ENCODE results near the gene FAM83G.

Gene FAM83G

DNA sequence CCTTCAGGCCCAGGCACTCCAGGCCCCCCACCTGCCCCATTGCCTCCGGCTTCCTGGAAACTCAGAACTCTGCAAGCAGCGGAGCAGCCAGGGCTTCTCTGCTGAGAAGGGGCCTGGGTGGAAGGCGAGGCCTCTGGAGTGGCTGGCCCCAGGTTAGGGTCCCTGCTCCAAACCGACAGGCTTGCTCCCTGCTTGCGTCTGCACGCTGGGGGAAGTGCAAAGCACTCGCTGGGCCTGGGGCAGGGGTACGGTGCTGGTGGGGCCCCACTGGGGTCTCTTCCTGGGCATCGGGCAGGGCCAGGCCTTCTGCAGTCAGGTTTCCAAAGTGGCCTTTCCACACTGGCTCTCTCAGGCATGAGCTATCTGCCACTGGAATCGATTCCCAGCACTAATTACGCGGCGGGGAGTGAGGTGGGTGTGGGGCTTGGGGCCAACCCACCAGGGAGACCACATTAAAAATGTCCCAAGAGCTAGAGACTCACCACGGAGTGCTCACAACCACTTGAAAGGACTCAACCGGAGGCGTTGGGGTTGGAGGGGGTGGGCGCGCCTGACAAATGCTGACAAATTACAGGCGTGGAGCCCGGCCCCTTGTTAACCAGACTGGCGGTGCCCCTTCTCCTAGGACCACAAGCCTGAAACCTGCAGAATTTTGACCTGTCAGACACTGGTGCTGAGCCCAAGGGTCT lies 17.9 kb downstream of the FAM83G start:
- DNase-seq: no peak

DNA sequence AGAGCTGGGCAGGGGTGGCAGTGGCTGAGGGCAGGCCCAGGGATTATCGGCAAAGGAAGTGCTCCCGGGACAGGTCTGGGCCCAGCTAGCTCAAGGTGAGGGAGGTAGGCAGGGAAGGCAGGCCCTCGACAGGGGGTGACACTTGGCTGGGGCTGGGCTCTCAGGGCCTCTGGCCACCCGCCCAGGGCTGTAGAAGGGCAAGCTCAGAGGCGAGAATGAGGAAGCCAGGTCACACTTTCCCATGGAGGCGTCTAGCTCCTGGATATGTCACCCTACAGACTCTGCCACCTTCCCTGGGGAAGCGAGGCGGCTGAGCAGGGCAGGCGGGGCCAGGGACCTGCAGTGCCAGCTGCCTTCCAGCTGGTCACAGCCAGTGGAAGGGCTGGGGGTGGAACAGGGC lies 19.1 kb downstream of the FAM83G start:
- no peak for DNase-seq

DNA sequence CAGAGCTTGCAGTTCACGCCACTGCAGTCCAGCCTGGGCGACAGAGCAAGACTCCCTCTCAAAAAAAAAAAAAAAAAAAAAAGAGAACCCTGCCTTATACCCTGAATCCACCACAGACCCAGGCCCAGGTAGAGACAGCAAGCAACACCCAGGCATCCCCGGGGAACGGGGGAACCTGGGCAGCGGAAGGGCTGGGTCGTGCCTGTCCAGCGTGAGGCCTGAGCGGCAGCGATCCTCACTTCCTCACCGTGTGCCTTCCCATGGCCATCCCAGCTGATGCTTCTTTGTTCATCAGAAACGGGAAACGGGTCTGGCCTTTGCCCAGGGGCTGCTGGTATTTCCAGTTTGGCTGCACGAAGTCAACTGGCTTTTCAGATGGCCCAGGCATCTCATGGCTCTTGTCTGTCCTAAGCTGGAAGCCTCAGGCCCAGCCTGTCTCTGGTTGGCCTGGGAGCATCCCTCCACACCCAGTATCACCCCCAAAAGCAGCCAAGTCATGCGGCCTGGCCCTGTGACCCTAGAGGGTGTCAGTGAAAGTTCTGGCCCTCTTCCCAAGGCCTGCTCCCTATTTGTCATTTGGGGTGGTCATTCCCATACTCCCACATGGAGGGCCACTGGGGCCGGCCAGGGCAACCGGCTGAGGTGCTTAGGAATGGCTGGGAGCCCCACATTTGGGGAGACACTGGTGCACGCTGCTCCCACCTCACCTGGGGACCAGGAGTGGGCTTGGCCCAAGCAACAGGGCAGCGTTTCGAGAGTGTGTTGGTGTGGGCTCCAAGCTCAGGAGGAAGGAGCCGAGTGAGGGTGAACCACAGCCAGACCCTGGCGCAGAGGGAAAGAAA lies 20.1 kb downstream of the FAM83G start:
- no peak for DNase-seq

DNA sequence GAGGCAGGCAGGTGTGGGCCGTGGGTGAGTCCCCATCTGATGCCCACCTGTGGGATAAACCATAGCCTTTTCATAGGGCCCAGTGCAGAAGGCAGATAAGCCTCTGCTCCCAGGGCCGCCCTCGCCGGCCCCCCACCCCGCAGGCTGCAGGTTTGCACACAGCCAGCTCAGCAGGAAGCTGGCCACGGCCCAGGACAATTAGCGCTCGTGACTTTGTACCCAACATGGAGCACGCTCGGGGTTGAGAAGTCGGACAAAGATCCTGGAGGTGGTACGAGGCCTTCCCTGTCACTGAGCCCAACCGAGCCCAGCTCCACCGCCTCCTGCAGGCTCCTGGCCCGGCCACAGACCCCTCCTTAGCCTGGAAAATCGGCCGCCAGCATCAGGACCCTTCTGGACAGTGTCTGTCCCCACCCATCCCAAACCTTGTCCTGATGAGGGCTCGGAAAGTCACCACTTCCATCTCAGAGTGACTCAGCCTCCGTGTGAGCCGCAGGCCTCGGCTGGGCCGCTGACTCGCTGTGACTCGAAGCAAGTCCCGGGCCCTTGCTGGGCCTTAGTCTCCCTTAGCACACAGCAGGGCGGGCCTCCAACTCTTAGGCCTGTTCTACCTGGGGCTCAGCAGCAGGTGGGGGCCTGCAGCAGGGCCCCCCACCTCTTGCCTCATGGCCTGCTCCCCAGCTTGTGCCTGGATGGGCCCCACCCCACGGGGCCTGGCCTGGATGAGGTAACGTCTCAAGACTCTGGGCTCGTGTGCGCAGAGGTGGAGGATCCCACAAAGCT lies 22.7 kb downstream of the FAM83G start:
- DNase-seq: no peak

DNA sequence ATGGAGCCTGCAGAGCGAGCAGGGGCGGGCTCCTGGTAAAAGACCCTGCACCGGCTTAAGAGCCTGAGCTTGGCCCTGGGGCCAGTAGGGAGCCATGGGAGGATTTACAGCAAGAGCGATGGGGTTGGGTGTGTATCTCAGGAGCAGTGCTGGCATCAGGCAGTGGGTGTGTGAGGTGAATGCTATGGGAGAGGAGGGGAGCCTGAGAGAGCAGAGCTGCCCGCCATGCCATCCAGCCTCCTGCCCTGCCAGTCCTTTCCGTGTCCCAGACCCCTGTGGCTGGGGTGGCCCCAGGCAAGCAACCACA lies 23.3 kb downstream of the FAM83G start:
- no peak for DNase-seq

DNA sequence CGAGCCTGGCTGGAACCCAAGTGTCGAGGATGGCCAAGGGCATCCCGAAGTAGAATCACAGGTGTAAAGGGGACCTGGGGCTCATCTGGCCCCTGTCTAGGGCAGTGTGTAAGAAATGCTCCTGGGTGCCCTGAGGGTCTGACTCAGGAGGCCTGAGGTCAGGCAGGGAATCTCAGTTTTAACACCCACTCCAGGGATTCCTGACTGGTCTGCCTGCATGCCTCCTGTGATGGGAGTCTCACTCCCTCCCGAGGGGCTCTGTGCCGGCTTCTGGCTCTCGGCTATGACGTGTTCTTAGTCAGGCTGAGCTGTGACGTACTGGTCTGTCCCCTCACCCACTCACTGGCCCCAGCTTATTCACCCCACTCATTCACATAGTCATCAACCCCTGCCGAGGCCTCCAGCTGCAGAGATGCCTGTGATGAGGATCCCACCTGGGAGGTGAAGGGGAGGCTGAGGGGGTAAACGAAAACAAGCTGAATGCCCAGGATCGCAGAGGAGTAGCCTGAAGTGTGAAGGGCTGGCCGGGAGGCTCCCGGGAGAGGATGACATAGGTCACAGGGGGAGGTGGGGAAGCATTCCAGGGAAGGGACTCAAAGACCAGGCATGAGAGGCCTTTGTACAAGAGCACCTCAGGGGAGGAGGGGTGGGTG lies 23.8 kb downstream of the FAM83G start:
- no peak for DNase-seq

DNA sequence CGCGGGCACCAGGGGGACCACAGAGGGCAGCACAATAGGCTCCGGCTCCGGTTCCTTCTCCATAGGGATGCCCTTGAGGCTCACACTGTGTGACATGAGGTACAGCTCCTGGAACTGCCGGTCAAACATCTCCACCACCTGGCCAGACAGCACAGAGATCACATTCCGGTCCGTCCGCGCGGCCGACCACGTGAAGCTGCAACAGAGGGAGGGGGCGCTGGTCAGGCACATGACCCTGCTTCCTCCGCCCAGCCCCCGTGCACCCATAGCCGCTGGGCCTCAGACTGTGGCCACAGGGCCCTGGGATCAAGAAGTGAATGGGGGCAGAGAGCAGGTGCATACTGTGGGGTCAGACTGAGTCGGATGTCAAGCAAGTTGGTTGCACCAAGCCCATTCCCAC lies 25.9 kb downstream of the FAM83G start:
- DNase-seq: no peak

DNA sequence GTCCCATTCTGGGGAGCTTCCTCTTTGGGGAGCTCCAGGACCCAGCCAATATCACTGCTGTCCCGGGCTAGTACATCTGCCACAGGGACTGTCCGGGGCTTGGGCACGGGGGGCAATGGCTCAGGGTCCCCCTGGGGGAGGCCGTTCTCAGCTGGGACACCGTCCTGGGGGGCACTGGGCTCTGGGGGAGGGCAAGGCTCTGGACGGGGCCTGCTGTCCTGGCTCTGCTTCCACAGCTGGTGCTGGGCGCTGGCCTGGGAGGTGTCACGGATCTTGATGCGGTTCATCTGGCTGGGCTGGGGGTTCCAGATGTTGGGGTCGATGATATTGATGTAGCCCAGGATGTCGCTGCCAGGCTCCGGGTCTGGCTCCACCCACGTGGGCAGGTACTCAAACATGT lies 26.5 kb downstream of the FAM83G start:
- DNase-seq: no peak

DNA sequence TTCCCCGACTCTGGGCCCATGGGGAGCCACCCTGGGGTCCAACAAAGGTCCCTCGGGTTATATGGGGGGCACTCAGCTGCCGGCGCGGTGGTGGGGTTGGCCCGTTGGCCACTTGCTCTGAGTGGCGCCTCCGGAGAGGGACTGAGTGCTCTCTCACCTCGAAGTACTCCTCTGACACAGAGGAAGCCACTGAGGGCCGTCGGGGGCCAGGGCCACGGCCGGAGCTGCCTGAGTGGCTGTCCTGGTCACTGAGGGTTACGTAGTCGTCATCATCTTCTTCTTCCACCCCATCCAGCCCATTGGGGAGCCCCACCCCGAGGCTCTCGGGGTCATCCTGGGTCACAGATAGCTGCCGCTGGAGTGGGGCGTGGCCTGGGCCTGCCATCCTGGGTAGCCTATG lies 26.9 kb downstream of the FAM83G start:
- DNase-seq: no peak

DNA sequence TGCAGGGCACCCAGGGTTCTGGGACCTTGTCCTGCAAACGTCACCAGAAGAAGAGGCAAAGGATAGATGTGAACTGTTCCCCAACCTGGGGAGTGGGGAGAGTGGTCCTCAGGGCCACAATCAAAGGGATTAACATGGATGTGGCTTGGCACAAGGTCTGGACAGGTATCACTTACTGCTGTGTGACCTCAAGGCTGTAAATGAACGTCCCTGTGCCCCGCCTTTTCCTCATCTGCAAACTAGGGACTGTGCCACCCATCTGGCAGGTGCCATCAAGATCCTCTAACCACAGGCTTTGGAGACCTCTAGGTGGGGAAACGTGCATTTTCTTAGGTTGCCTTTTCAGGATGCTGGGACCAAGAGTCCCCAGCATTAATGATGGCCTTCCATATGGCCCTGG lies 27.5 kb downstream of the FAM83G start:
- no peak for DNase-seq

DNA sequence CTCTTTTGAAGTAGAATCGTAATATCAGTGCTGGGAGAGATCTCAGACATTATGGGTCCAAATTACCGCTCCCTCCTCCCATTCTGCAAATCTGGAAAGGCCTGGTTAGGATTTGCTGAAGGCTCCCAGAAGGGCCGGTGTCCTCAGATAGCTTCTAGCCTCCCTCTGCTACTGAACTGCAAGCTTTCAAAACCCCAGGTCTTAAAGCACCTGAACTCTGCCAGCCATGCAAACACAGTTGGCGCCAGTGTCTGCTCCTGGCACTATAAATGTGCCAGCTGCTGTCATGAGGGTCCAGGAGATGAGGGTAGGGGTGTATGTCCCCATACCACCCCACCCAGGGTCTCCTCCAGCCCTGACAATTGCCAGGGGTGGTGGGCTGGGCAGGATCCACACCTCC lies 28.4 kb downstream of the FAM83G start:
- no peak for DNase-seq

DNA sequence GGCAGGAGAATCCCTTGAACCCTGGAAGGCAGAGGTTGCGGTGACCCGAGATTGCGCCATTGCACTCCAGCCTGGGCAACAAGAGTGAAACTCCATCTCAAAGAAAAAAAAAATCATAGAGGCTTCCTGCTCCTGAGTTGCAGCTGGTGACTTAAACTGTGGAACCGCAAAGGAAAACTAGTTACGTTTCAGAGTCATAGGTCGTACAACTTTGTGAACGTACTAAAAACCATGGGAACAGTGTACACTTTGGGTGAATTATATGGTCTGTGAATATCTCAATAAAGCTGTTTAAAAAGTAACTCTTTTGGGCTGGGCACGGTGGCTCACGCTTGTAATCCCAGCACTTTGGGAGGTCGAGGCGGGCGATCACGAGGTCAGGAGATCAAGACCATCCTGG lies 29.0 kb downstream of the FAM83G start:
- DNase-seq: no peak

DNA sequence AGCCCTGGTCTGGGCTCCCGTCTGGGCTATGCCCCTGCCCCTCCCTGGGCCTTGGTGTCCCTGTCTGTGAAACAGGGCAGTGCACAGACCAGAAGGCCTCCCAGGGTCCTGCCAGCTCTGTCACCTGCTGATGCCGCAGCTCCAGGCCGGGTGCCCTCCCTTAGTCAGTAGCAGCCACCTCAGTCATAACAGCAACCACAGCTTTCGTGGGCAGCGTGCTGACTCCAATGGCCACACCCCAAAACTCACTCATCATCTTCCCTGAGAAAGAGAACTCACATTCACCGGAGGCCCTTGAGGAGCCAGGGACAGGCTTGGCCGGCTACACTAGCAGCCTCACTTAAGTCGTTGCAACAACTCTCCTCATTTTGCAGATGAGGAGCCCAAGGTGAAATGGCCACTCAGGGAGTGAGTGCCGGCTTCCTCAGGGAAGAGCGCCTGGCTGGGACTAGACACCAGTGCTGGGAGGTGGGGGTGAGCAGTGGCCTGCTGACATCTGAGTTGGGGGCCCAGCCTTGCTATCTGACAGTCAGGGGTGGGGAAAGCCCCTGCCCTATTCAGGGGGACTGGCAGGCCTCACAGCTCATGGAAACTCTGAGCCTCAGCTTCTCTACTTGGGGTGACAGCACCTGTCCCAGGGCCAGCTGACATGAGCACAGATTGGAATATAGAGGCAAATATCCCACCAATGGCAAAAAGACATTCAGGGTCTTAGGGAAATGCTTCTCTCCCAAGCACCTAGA lies 30.0 kb downstream of the FAM83G start:
- no peak for DNase-seq

DNA sequence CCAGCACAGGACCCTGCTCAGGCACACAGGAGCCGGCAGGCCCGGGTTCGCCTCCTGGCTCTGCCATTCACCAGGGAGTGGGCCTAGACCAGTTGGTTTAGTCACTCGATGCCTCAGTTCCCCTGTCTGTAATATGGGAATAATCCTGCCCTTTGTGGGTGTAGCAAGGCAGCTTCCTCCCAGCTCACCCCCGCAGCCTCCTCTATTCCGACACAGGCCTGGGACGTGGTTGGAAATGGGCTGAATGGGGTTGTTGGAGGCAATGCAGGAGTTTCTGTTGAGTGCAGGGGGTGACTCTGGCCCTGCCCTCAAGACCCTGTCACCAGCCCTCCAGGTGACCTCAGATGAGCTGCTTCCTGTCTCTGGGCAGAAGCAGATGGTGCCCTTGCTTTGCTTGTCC lies 32.8 kb downstream of the FAM83G start:
- no peak for DNase-seq

DNA sequence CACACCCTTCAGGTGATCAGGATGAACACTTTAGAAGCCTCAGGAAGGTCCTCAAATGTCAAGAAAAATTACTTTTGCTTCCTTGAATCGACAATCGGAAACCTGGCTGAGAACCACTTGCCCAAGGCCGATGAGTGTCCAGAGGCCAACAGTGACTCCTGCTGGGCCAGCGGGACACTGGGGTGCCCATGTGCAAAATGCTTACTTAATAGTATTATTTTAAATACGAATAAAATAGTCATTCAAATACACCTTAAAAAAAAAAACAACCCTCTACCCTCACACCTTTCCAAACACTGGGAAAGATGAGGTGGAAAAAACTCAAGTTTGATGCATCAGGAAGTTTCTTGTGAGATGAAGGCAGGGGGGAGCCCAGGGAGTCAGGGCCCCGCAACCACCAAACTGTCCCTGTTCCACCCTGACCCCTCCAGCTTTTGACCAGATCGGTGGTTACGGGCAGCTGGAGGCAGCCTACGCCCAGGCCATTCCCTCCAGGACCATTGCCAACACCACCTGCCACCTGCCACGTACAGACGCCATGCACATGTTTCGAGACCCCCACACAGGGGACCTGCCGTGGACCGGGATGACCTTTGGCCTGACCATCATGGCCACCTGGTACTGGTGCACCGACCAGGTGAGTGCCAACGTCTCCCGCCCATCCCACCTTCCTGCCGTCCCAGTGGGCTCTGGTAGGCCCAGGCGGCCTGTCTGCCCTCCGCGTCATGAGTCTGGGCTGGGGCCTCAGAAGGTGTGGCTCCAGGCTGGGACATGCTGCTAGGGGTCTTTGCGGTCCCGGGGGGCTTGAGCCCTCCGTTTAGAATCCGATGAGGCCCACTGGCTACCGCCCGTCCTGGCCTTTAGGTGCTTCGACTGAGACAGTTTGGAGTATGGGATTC lies 33.7 kb downstream of the FAM83G start:
- DNase-seq: no peak

DNA sequence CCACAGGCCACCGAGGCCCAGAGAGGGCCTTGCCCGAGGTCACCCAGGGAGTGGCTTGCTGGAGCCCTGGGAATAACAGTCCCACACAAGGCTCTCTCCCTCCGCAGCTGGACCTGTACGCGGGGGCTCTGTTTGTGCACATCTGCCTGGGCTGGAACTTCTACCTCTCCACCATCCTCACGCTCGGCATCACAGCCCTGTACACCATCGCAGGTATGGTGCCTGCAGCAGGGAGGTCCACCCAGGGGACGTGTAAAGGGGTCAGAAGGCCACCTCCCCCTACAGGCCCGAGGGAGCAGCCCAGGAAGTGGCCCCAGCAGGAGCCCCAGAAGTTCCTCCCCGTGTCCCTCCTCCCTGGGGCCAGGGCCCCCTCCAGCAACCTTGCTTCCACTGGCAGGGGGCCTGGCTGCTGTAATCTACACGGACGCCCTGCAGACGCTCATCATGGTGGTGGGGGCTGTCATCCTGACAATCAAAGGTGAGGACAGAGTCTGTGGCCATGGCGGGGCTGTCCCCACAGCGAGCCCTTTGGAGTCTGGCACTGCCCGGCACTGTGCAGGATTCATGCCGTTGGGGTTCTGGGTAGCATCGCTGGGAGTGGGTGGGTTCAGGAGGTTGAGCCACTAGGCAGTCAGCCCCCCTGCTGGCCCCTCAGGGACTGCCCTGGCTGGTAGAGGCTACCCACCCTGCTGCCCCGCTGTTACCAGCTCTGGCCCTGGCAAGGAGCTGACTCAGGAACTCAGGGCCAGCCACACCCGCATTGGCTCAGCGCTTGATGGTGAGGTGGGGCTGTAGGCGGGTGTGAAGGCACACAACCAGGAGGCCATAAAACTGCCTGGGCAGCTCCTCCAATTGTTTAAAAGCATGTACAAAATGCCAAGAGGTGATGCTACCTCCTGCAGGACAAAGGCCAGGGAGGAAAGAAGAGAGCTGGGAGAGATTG lies 35.3 kb downstream of the FAM83G start:
- DNase-seq: no peak

DNA sequence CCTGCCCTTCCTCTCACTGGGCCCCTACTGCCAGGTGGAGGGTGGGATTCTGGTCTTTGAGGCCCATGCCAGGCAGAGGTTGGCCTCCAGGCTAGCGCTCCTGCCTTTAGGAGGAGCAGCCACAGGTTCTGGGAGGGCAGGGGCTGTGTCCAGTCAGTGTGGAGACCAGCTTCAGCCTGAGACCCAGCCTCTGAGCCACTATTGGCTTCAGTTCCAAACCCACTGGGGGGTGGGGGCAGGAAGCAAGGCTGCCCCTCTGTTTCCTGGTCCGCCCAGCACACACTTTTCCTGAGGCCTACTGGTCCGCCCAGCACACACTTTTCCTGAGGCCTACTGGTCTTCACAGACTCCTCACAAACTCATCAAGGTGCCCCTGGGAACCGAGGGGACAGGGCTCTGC lies 36.2 kb downstream of the FAM83G start:
- DNase-seq: no peak

DNA sequence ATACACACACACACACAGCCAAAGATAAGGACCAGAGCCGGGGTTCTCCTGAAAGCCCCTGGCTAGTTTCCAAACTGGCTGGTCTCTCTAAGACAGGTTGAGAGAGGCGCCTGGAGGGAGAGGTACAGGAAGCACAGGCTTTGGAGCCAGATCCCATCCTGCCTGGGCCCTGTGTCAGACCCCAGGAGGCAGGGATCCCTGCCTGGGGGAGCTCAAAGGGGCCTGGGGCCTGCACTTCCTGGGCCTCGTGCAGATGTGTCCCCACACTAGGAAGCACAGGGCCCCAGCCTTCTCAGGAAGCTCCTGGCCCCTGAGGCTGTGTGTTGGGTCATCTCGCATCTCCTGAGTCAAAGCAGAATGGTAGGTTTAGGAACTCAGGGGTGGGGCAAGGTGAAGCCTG lies 36.6 kb downstream of the FAM83G start:
- no peak for DNase-seq

DNA sequence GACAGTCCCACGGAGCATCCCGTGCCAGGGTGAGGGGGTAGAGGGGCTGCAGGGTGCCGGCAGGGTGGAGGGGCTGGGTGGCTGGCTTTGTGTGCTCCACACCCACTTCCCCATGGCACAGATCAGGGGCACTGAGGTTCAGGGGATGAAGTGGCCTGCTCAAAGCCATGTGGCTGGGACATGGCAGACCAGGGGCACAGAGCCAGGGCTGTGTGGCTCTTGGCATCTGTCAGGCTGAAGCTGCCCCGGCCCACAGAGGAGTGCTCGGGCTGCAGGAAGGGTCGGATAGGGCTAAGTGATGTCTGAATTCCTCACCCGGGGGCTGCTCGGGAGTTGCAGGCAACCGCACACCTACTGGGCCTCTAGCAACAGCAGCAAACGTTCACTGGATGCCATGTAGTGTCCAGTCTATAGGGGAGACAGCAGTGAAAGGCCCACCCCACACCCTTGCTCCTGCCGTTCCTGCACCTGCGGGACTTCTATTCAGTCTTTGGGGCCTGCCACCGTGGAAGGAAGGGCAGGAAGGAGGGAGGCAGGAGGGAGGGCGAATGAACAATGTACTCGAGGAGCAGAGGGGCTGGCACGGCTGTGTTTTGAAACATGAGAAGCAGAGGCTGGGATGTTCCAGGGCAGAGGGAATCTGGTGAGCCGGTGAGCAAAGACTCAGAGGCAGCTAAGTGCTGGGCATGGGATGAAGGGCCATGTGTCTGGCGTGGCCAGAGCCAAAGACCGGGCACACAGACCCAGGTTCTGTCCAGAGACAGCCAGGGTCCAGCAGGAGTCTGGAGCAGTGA lies 37.5 kb downstream of the FAM83G start:
- DNase-seq: no peak
